Liver (tissue), 9 donors: Measurements from ENCODE around the gene MYO10. TPM values are rescaled to one million over a fixed set of nuclear protein-coding genes. Genes with fewer than 3 reads are reported as not detected.

Experiments used
- DNase-seq: peaks from one replicate; pipeline ENCODE4 v3.0.0-alpha.2; 2017; ENCODE audit warnings: low spot score
- H3K27ac ChIP-seq, 2 donors: one replicate each; pipeline ENCODE4 v1.7.0; 2013; ENCODE audit warnings: inconsistent platforms in 2 of 2, low read length in 2 of 2, control low read depth in 1 of 2, low read depth in 1 of 2, mild to moderate bottlenecking in 1 of 2
- H3K27me3 ChIP-seq, 4 donors: one replicate each; pipeline versions ENCODE4 v1.6.1 to v1.7.0; 2013; ENCODE audit warnings: low read length in 3 of 4, inconsistent platforms in 1 of 4, mild to moderate bottlenecking in 1 of 4, moderate library complexity in 1 of 4; ENCODE audit not compliant: control insufficient read depth in 4 of 4, insufficient read depth in 4 of 4
- H3K36me3 ChIP-seq, 4 donors: one replicate each; pipeline versions ENCODE4 v1.6.1 to v1.7.0; 2013; ENCODE audit warnings: low read length in 3 of 4, mild to moderate bottlenecking in 3 of 4, low read depth in 1 of 4, moderate library complexity in 1 of 4; ENCODE audit not compliant: control insufficient read depth in 4 of 4, insufficient read depth in 3 of 4
- H3K4me1 ChIP-seq, 4 donors: one replicate each; pipeline versions ENCODE4 v1.6.1 to v1.7.0; 2013; ENCODE audit warnings: low read length in 3 of 4, mild to moderate bottlenecking in 3 of 4, moderate library complexity in 1 of 4; ENCODE audit not compliant: control insufficient read depth in 4 of 4, insufficient read depth in 4 of 4
- H3K4me3 ChIP-seq, 3 donors: one replicate each; pipeline versions ENCODE4 v1.6.1 to v1.7.0; 2013; ENCODE audit warnings: low read length in 3 of 3, control low read depth in 1 of 3, low read depth in 1 of 3, mild to moderate bottlenecking in 1 of 3
- H3K9ac ChIP-seq, 2 donors: one replicate each; pipeline ENCODE4 v1.7.0; 2013; ENCODE audit warnings: low read length in 2 of 2, mild to moderate bottlenecking in 2 of 2, moderate library complexity in 2 of 2, control low read depth in 1 of 2, low read depth in 1 of 2
- H3K9me3 ChIP-seq, 4 donors: one replicate each; pipeline versions ENCODE4 v1.6.1 to v1.7.0; 2013; ENCODE audit warnings: low read length in 3 of 4; ENCODE audit not compliant: control insufficient read depth in 4 of 4
- ATF3 ChIP-seq: IDR thresholded peaks from 2 replicates; pipeline ENCODE4 v1.6.1; 2016; ENCODE audit warnings: antibody characterized with exemption
- CTCF ChIP-seq: fragments of 150-350 bp; IDR thresholded peaks from 2 replicates; pipeline ENCODE4 v1.5.1; 2017; ENCODE audit warnings: improper control_type of control experiment, low read depth, low read length; ENCODE audit not compliant: missing input control
- EGR1 ChIP-seq, 2 donors: IDR thresholded peaks; 2 replicates each; pipeline ENCODE4 v1.6.1; 2016 to 2018; ENCODE audit warnings: antibody characterized with exemption in 2 of 2, low read depth in 2 of 2
- FOXA2 ChIP-seq: IDR thresholded peaks from 2 replicates; pipeline ENCODE4 v1.6.1; 2016; ENCODE audit warnings: antibody characterized with exemption
- HNF4A ChIP-seq, 2 donors: conservative IDR thresholded peaks; 2 replicates each; pipeline ENCODE4 v1.6.1; 2016; ENCODE audit warnings: antibody characterized with exemption in 2 of 2, mild to moderate bottlenecking in 2 of 2
- MAX ChIP-seq: IDR thresholded peaks from 2 replicates; pipeline ENCODE4 v1.6.1; 2016; ENCODE audit warnings: antibody characterized with exemption
- NR2F2 ChIP-seq: IDR thresholded peaks from 2 replicates; pipeline ENCODE4 v1.6.1; 2016; ENCODE audit warnings: antibody characterized with exemption
- REST ChIP-seq: IDR thresholded peaks from 2 replicates; pipeline ENCODE4 v1.6.1; 2016; ENCODE audit warnings: antibody characterized with exemption, mild to moderate bottlenecking
- TAF1 ChIP-seq: conservative IDR thresholded peaks from 2 replicates; pipeline ENCODE4 v1.6.1; 2016; ENCODE audit warnings: antibody characterized with exemption, mild to moderate bottlenecking
- YY1 ChIP-seq: IDR thresholded peaks from 2 replicates; pipeline ENCODE4 v1.6.1; 2016; ENCODE audit warnings: antibody characterized with exemption, mild to moderate bottlenecking
- WGBS: extraction: QIAGEN DNeasy Blood & Tissue Kit; methylation state at CpG from one replicate; pipeline ENCODE4 v1.1.7; 2013; 5-methylcytosine and 5-hydroxymethylcytosine counted together
- polyA plus RNA-seq, 2 donors: library from polyadenylated mRNA; stranded (reverse) in 1 of 2; unstranded in 1 of 2; fragments of 200-250 nt in 1 of 2; fragments of >200 nt in 1 of 2; fragmentation: Nextera tagmentation in 1 of 2; extraction: Ambion mirVana in 1 of 2; gene quantifications; one replicate each; pipeline versions ENCODE4 v1.2.1 to v1.2.3, GENCODE V29; 2013 to 2015
- total RNA-seq, 2 donors: library from RNA; depleted of rRNA; stranded (reverse); fragments of >200 nt; gene quantifications; one replicate each; pipeline ENCODE4 v1.2.3, GENCODE V29; 2014
- donor health status: healthy.
- donor health status: healthy.
- donor health status: healthy.
- donor health status: healthy.
- donor health status: healthy.

MYO10 gene
- total and polyA plus RNA-seq, 4 donors = 4.3 to 15.3 (median 7.1) TPM

- Histone ChIP-seq H3K4me3 (no peak overlapping the region), H3K4me1 (no peaks in the 10 kb centered on the region), H3K27me3 (no peaks in the 10 kb centered on the region), H3K27ac (no peak overlapping the region), H3K9ac (no peak overlapping the region), H3K9me3 (peaks cover 0 to 8% (median 3%) of the 10 kb centered on the region in 4 donors), H3K36me3 (no peaks in the 10 kb centered on the region)
- DNase-seq = no peak
- WGBS = 76% methylated on average over 15 of the region's 15 CpGs
- TF ChIP-seq TAF1 = no peak
- no peak for TF ChIP-seq ATF3
- no peak for TF ChIP-seq REST
- TF ChIP-seq NR2F2 = no peak
- TF ChIP-seq EGR1 (IDR thresholded peaks at IDR 0.05; ENCODE audit: low read depth in 2 of 2) = no peak
- no peak for TF ChIP-seq HNF4A (conservative IDR thresholded peaks at IDR 0.05)
- no peak for TF ChIP-seq YY1
- TF ChIP-seq MAX = no peak
- TF ChIP-seq CTCF = no peak
These were observed 8.0 kb upstream of the MYO10 start for GRCh38 chr5:16943846-16944678.

GRCh38 chr5:16937503-16938161 is 1.5 kb upstream of the MYO10 start:
- DNase-seq = no peak
- Histone ChIP-seq H3K36me3 (no peaks in the 10 kb centered on the region), H3K27ac (no peak overlapping the region), H3K9me3 (no peaks in the 10 kb centered on the region), H3K9ac (no peak overlapping the region), H3K27me3 (peaks cover 0 to 16% (median 4%) of the 10 kb centered on the region in 4 donors), H3K4me3 (no peak overlapping the region), H3K4me1 (peaks cover 3 to 20% (median 13%) of the 10 kb centered on the region in 4 donors)
- TF ChIP-seq NR2F2 (no peak), FOXA2 (no peak)
- WGBS = 82% methylated on average over 7 of the region's 7 CpGs
